ENCODE results near the gene ZNF672.

DNA sequence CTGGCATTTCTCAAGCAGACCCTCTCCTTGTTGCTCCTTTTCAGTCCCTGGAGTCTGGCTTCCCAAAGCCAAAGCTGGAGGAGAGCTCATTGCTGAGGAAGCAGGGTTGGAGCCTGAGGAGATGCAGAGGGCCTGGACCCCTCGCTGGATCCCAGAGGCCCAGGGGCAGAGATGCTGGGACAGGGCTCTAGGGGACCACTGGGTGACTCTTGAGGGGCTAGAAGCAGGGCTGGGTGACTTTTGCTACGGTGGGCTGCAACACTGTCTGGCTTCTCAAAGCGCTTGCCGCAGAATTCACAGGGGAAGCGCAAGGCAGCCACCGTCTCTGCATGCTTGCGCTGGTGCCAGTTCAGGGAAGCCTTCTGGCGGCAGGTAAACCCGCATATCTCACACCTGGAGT is 12.1 kb downstream of the ZNF672 start:
- TF ChIP-seq GATA3 (IDR thresholded peaks at IDR 0.05; ENCODE audit: low read depth, low read length), result no peak
- no peak for TF ChIP-seq GATA2 (IDR thresholded peaks at IDR 0.05; ENCODE audit: low read depth, low read length)
